Smooth muscle cell of the brain vasculature (primary cell): ENCODE measurements around the gene CD19.
"Not testable (repeated sequence)": the region's sequence is repeated elsewhere in the genome, so short reads cannot be mapped to it uniquely, and the experiment has no call there.

Experiments used
- DNase-seq: peaks from one replicate; pipeline ENCODE4 v3.0.0-alpha.2; 2012; ENCODE audit warnings: low read depth, low spot score

The CD19 gene

GRCh38 chr16:28905800-28906372 lies 25.9 kb upstream of the CD19 start:
- no peak for DNase-seq

GRCh38 chr16:28910086-28911031 lies 21.4 kb upstream of the CD19 start:
- DNase-seq, result no peak

GRCh38 chr16:28912558-28912957 lies 19.2 kb upstream of the CD19 start:
- DNase-seq, result no peak

GRCh38 chr16:28913946-28914724 lies 17.6 kb upstream of the CD19 start:
- DNase-seq, result no peak

- DNase-seq, result no peak
These were observed 16.6 kb upstream of the CD19 start for GRCh38 chr16:28915181-28915580.

- DNase-seq, result no peak
These were observed 14.7 kb upstream of the CD19 start for GRCh38 chr16:28917095-28917494.

- no peak for DNase-seq
These were observed 13.1 kb upstream of the CD19 start for GRCh38 chr16:28918698-28919097.

- DNase-seq, result no peak
These were observed 8.6 kb upstream of the CD19 start for GRCh38 chr16:28923231-28923587.

GRCh38 chr16:28923652-28924398 lies 7.9 kb upstream of the CD19 start:
- DNase-seq, result no peak

GRCh38 chr16:28924399-28924761 lies 7.4 kb upstream of the CD19 start:
- DNase-seq, result no peak

GRCh38 chr16:28924762-28925385 lies 6.9 kb upstream of the CD19 start, which contains the start of gene RABEP2:
Gene RABEP2 (minus strand): TSS chr16:28925238. CDS start chr16:28925163, 75 bp downstream.
- peak; percentile 69 for DNase-seq

GRCh38 chr16:28925386-28926228 lies 6.2 kb upstream of the CD19 start:
- peak; percentile 44 for DNase-seq

- DNase-seq, result not testable (repeated sequence)
These were observed 5.5 kb upstream of the CD19 start for GRCh38 chr16:28926284-28926683.

GRCh38 chr16:28927815-28928214 lies 4.0 kb upstream of the CD19 start:
- no peak for DNase-seq

- DNase-seq, result no peak
These were observed 1.6 kb upstream of the CD19 start for GRCh38 chr16:28930203-28930602.

GRCh38 chr16:28930652-28931051 lies 1.1 kb upstream of the CD19 start:
- no peak for DNase-seq

- DNase-seq, result no peak
These were observed 769 bp downstream of the CD19 start for GRCh38 chr16:28932339-28933141.

GRCh38 chr16:28933171-28933570 lies 1.4 kb downstream of the CD19 start:
- no peak for DNase-seq

GRCh38 chr16:28935346-28935745 lies 3.6 kb downstream of the CD19 start:
- no peak for DNase-seq
